Fibroblast of skin of right quadriceps (primary cell): ENCODE measurements around the gene HIPK2.
A peak's percentile ranks its signal among the peaks of the same experiment; 100 is the strongest.

ENCODE experiments used
- DNase-seq: peaks from one replicate; pipeline ENCODE4 v3.0.0-alpha.2; 2013

The HIPK2 gene

GRCh38 chr7:139777948-139778841, at the start of gene HIPK2:
Gene HIPK2, minus strand, starts transcription at chr7:139777998. Its CDS starts 375 bp downstream, at chr7:139777623.
- peak; percentile 74 for DNase-seq

- DNase-seq: no peak
Measured at GRCh38 chr7:139827042-139827441, 49.2 kb upstream of the HIPK2 start.

GRCh38 chr7:139825666-139826290, 48.0 kb upstream of the HIPK2 start:
- DNase-seq: peak; percentile 55

- DNase-seq: peak; percentile 20
Measured at GRCh38 chr7:139823959-139824521, 46.2 kb upstream of the HIPK2 start.

- DNase-seq: no peak
Measured at GRCh38 chr7:139822855-139823254, 45.1 kb upstream of the HIPK2 start.

- no peak for DNase-seq
Measured at GRCh38 chr7:139821349-139822105, 43.7 kb upstream of the HIPK2 start.

- DNase-seq: no peak
Measured at GRCh38 chr7:139820089-139820488, 42.3 kb upstream of the HIPK2 start.

- DNase-seq: no peak
Measured at GRCh38 chr7:139817249-139817648, 39.5 kb upstream of the HIPK2 start.

- DNase-seq: no peak
Measured at GRCh38 chr7:139813689-139814088, 35.9 kb upstream of the HIPK2 start.

- no peak for DNase-seq
Measured at GRCh38 chr7:139813151-139813550, 35.4 kb upstream of the HIPK2 start.

- no peak for DNase-seq
Measured at GRCh38 chr7:139811066-139811465, 33.3 kb upstream of the HIPK2 start.

- DNase-seq: no peak
Measured at GRCh38 chr7:139808846-139809442, 31.1 kb upstream of the HIPK2 start.

- no peak for DNase-seq
Measured at GRCh38 chr7:139808427-139808826, 30.6 kb upstream of the HIPK2 start.

GRCh38 chr7:139807009-139807408, 29.2 kb upstream of the HIPK2 start:
- no peak for DNase-seq

GRCh38 chr7:139804571-139804970, 26.8 kb upstream of the HIPK2 start:
- no peak for DNase-seq

- no peak for DNase-seq
Measured at GRCh38 chr7:139799586-139799985, 21.8 kb upstream of the HIPK2 start.

- no peak for DNase-seq
Measured at GRCh38 chr7:139798892-139799291, 21.1 kb upstream of the HIPK2 start.

- DNase-seq: no peak
Measured at GRCh38 chr7:139798221-139798620, 20.4 kb upstream of the HIPK2 start.

- no peak for DNase-seq
Measured at GRCh38 chr7:139797607-139798006, 19.8 kb upstream of the HIPK2 start.

- DNase-seq: no peak
Measured at GRCh38 chr7:139791316-139791715, 13.5 kb upstream of the HIPK2 start.

GRCh38 chr7:139784648-139785047, 6.8 kb upstream of the HIPK2 start:
- DNase-seq: no peak

GRCh38 chr7:139783647-139784385, 6.0 kb upstream of the HIPK2 start:
- peak; percentile 6 for DNase-seq
